K562 (cell line): ENCODE data around the gene ORC1.
"Not testable (repeated sequence)": the region's sequence is repeated elsewhere in the genome, so short reads cannot be mapped to it uniquely, and the experiment has no call there.

Experiments used
- ELF1 ChIP-seq: fragments of 200-800 bp; sonication (Bioruptor generic); IDR thresholded peaks from 2 replicates; pipeline ENCODE4 v1.6.1; 2016; ENCODE audit warnings: missing genetic modification characterization, missing compliant biosample characterization
- HMBOX1 ChIP-seq: sonication (generic); IDR thresholded peaks from 2 replicates; pipeline ENCODE4 v1.6.1; 2016
- HMG20B ChIP-seq: fragments of 250-450 bp; sonication (Bioruptor Pico); IDR thresholded peaks from 2 replicates; pipeline ENCODE4 v1.5.0; 2021; ENCODE audit warnings: mild to moderate bottlenecking
- L3MBTL2 ChIP-seq: fragments of 450-650 bp; IDR thresholded peaks from 2 replicates; pipeline ENCODE4 v1.6.1; 2016; ENCODE audit warnings: mild to moderate bottlenecking, moderate library complexity
- NFXL1 ChIP-seq: fragments of 450-650 bp; formaldehyde crosslinking; IDR thresholded peaks from 2 replicates; pipeline ENCODE4 v1.4.0; 2021; ENCODE audit warnings: mild to moderate bottlenecking
- SNAPC5 ChIP-seq: fragments of 250-450 bp; sonication (Bioruptor Pico); IDR thresholded peaks from 2 replicates; pipeline ENCODE4 v1.8.0; 2021; ENCODE audit warnings: moderate library complexity, mild to moderate bottlenecking, inconsistent platforms
- YY1 ChIP-seq, 3 experiments: IDR thresholded peaks; 2 replicates each; pipeline ENCODE4 v1.6.1; 2011; ENCODE audit warnings: low read length in 2 of 3, mild to moderate bottlenecking in 2 of 3, moderate library complexity in 2 of 3, borderline replicate concordance in 1 of 3, control low read depth in 1 of 3, low read depth in 1 of 3; ENCODE audit not compliant: insufficient read depth in 3 of 3, insufficient replicate concordance in 2 of 3, control insufficient read depth in 1 of 3, insufficient read length in 1 of 3; ENCODE audit errors: extremely low read depth in 1 of 3
- ZNF24 ChIP-seq: fragments of 450-650 bp; IDR thresholded peaks from 2 replicates; pipeline ENCODE4 v1.6.1; 2016
- TF ChIP-seq, protein P1 (sequence below): sonication (generic); formaldehyde crosslinking; IDR thresholded peaks from 2 replicates; pipeline ENCODE4 v1.8.1; 2022; ENCODE audit warnings: missing genetic modification reagents

DNA sequence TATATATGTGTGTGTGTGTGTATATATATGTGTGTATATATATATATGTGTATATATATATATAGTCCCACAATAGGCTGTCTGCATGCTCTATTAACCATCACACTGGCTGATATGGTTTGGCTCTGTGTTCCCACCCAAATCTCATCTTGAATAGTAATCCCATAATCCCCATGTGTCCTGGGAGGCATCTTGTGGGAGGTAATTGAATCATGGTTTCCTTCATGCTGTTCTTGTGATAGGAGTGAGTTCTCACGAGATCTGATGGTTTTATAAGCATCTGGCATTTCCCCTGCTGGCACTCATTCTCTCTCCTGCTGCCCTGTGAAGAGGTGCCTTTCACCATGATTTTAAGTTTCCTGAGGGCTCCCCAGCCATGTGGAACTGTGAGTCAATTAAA is 34.4 kb downstream of the ORC1 start:
- not testable (repeated sequence) for TF ChIP-seq ZNF24; ELF1 (tag); NFXL1 (CRISPR knock-in tag); L3MBTL2; HMBOX1; YY1 (IDR thresholded peaks at IDR 0.05; ENCODE audit: borderline replicate concordance in 1 of 3, control insufficient read depth in 1 of 3, extremely low read depth in 1 of 3, insufficient read depth in 3 of 3, insufficient read length in 1 of 3, insufficient replicate concordance in 2 of 3, low read depth in 1 of 3, low read length in 2 of 3); SNAPC5 (CRISPR knock-in tag); HMG20B (CRISPR knock-in tag)
- TF ChIP-seq, protein P1, sequence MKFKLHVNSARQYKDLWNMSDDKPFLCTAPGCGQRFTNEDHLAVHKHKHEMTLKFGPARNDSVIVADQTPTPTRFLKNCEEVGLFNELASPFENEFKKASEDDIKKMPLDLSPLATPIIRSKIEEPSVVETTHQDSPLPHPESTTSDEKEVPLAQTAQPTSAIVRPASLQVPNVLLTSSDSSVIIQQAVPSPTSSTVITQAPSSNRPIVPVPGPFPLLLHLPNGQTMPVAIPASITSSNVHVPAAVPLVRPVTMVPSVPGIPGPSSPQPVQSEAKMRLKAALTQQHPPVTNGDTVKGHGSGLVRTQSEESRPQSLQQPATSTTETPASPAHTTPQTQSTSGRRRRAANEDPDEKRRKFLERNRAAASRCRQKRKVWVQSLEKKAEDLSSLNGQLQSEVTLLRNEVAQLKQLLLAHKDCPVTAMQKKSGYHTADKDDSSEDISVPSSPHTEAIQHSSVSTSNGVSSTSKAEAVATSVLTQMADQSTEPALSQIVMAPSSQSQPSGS (CRISPR knock-in tag) = not testable (repeated sequence)
